GM23338 (cell line): ENCODE measurements around the gene ZBTB12. TPM values are rescaled to one million over a fixed set of nuclear protein-coding genes. Genes with fewer than 3 reads are reported as not detected.

ENCODE experiments used
- CREB1 ChIP-seq: fragments of 250-450 bp; sonication (Bioruptor Pico); IDR thresholded peaks from 2 replicates; pipeline ENCODE4 v1.5.0; 2020; ENCODE audit warnings: low read depth, mild to moderate bottlenecking, moderate library complexity
- NANOG ChIP-seq: IDR thresholded peaks from 2 replicates; pipeline ENCODE4 v1.6.1; 2016; ENCODE audit warnings: antibody characterized with exemption, borderline replicate concordance
- polyA plus RNA-seq: library from polyadenylated mRNA; unstranded; fragments of >200 nt; fragmentation: Nextera tagmentation; extraction: Ambion mirVana; gene quantifications from 2 replicates; pipeline ENCODE4 v1.2.1, GENCODE V29; 2016
- total RNA-seq: library from RNA; depleted of rRNA; stranded (reverse); fragments of >200 nt; shearing (Covaris generic); gene quantifications from 2 replicates; pipeline ENCODE4 v1.2.3, GENCODE V29; 2014
- TF ChIP-seq, protein P1 (sequence below): fragments of 250-450 bp; sonication (Bioruptor Pico); IDR thresholded peaks from 2 replicates; pipeline ENCODE4 v1.5.0; 2020; ENCODE audit warnings: mild to moderate bottlenecking, moderate library complexity
- TF ChIP-seq, protein P2 (sequence below): IDR thresholded peaks from one replicate; pipeline ENCODE4 v1.6.1; 2018; ENCODE audit warnings: antibody characterized with exemption; ENCODE audit not compliant: unreplicated experiment
- TF ChIP-seq, protein P3 (sequence below): IDR thresholded peaks from 2 replicates; pipeline ENCODE4 v1.6.1; 2016; ENCODE audit warnings: antibody characterized with exemption

ZBTB12 gene
- total and polyA plus RNA-seq, 2 experiments from 2014 or later: 0.18 to 14.4 TPM

DNA sequence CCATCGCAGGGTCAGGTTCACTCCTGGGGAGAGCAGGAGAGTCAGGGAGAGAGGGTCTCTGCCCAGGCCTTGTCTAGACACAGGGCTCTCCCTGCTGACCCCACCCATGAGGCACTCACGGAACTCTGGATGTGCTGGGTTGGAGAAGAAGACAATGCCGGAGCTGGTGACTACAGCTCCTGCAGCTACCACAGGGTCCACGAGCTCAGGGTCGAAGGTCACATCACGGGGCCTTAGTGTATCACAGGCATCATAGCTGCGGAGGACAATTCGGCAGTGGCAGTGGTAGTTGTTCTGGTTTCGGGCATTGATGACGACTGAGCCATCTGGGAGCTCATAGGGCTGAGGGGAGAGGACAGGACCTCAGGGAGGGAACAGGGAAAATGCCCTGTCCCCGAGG lies 42.0 kb downstream of the ZBTB12 start (continued):
- TF ChIP-seq, protein P1, sequence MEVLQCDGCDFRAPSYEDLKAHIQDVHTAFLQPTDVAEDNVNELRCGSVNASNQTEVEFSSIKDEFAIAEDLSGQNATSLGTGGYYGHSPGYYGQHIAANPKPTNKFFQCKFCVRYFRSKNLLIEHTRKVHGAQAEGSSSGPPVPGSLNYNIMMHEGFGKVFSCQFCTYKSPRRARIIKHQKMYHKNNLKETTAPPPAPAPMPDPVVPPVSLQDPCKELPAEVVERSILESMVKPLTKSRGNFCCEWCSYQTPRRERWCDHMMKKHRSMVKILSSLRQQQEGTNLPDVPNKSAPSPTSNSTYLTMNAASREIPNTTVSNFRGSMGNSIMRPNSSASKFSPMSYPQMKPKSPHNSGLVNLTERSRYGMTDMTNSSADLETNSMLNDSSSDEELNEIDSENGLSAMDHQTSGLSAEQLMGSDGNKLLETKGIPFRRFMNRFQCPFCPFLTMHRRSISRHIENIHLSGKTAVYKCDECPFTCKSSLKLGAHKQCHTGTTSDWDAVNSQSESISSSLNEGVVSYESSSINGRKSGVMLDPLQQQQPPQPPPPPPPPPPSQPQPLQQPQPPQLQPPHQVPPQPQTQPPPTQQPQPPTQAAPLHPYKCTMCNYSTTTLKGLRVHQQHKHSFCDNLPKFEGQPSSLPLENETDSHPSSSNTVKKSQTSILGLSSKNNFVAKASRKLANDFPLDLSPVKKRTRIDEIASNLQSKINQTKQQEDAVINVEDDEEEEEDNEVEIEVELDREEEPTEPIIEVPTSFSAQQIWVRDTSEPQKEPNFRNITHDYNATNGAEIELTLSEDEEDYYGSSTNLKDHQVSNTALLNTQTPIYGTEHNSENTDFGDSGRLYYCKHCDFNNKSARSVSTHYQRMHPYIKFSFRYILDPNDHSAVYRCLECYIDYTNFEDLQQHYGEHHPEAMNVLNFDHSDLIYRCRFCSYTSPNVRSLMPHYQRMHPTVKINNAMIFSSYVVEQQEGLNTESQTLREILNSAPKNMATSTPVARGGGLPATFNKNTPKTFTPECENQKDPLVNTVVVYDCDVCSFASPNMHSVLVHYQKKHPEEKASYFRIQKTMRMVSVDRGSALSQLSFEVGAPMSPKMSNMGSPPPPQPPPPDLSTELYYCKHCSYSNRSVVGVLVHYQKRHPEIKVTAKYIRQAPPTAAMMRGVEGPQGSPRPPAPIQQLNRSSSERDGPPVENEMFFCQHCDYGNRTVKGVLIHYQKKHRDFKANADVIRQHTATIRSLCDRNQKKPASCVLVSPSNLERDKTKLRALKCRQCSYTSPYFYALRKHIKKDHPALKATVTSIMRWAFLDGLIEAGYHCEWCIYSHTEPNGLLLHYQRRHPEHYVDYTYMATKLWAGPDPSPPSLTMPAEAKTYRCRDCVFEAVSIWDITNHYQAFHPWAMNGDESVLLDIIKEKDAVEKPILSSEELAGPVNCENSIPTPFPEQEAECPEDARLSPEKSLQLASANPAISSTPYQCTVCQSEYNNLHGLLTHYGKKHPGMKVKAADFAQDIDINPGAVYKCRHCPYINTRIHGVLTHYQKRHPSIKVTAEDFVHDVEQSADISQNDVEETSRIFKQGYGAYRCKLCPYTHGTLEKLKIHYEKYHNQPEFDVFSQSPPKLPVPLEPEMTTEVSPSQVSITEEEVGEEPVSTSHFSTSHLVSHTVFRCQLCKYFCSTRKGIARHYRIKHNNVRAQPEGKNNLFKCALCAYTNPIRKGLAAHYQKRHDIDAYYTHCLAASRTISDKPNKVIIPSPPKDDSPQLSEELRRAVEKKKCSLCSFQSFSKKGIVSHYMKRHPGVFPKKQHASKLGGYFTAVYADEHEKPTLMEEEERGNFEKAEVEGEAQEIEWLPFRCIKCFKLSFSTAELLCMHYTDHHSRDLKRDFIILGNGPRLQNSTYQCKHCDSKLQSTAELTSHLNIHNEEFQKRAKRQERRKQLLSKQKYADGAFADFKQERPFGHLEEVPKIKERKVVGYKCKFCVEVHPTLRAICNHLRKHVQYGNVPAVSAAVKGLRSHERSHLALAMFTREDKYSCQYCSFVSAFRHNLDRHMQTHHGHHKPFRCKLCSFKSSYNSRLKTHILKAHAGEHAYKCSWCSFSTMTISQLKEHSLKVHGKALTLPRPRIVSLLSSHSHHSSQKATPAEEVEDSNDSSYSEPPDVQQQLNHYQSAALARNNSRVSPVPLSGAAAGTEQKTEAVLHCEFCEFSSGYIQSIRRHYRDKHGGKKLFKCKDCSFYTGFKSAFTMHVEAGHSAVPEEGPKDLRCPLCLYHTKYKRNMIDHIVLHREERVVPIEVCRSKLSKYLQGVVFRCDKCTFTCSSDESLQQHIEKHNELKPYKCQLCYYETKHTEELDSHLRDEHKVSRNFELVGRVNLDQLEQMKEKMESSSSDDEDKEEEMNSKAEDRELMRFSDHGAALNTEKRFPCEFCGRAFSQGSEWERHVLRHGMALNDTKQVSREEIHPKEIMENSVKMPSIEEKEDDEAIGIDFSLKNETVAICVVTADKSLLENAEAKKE (CRISPR knock-in tag): no peak
- TF ChIP-seq CREB1 (CRISPR knock-in tag): no peak
- TF ChIP-seq NANOG: no peak
- TF ChIP-seq, protein P2, sequence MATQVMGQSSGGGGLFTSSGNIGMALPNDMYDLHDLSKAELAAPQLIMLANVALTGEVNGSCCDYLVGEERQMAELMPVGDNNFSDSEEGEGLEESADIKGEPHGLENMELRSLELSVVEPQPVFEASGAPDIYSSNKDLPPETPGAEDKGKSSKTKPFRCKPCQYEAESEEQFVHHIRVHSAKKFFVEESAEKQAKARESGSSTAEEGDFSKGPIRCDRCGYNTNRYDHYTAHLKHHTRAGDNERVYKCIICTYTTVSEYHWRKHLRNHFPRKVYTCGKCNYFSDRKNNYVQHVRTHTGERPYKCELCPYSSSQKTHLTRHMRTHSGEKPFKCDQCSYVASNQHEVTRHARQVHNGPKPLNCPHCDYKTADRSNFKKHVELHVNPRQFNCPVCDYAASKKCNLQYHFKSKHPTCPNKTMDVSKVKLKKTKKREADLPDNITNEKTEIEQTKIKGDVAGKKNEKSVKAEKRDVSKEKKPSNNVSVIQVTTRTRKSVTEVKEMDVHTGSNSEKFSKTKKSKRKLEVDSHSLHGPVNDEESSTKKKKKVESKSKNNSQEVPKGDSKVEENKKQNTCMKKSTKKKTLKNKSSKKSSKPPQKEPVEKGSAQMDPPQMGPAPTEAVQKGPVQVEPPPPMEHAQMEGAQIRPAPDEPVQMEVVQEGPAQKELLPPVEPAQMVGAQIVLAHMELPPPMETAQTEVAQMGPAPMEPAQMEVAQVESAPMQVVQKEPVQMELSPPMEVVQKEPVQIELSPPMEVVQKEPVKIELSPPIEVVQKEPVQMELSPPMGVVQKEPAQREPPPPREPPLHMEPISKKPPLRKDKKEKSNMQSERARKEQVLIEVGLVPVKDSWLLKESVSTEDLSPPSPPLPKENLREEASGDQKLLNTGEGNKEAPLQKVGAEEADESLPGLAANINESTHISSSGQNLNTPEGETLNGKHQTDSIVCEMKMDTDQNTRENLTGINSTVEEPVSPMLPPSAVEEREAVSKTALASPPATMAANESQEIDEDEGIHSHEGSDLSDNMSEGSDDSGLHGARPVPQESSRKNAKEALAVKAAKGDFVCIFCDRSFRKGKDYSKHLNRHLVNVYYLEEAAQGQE: no peak
- TF ChIP-seq, protein P3, sequence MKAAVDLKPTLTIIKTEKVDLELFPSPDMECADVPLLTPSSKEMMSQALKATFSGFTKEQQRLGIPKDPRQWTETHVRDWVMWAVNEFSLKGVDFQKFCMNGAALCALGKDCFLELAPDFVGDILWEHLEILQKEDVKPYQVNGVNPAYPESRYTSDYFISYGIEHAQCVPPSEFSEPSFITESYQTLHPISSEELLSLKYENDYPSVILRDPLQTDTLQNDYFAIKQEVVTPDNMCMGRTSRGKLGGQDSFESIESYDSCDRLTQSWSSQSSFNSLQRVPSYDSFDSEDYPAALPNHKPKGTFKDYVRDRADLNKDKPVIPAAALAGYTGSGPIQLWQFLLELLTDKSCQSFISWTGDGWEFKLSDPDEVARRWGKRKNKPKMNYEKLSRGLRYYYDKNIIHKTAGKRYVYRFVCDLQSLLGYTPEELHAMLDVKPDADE: no peak
